Astrocyte of the spinal cord (primary cell): ENCODE data around the gene TBX1.

Source experiments
- DNase-seq: peaks from one replicate; pipeline ENCODE4 v3.0.0; 2011; ENCODE audit warnings: low read depth, low spot score
- H3K4me3 ChIP-seq: 2 replicates; pipeline ENCODE4 v1.5.1; 2011; ENCODE audit warnings: low read depth, mild to moderate bottlenecking, low read length, moderate library complexity
- in situ Hi-C: cut with HindIII; loops from 2 replicates; pipeline ENCODE4 v1.10.0; 2017; ENCODE audit warnings: low sequenced_read_pairs
- TF ChIP-seq, protein P1 (sequence below): IDR thresholded peaks from 2 replicates; pipeline ENCODE4 v1.5.1; 2012; ENCODE audit warnings: low read depth, mild to moderate bottlenecking, low read length, inconsistent platforms

Gene TBX1

GRCh38 chr22:19807161-19807913 is 46.8 kb downstream of the TBX1 start:
- TF ChIP-seq, protein P1, sequence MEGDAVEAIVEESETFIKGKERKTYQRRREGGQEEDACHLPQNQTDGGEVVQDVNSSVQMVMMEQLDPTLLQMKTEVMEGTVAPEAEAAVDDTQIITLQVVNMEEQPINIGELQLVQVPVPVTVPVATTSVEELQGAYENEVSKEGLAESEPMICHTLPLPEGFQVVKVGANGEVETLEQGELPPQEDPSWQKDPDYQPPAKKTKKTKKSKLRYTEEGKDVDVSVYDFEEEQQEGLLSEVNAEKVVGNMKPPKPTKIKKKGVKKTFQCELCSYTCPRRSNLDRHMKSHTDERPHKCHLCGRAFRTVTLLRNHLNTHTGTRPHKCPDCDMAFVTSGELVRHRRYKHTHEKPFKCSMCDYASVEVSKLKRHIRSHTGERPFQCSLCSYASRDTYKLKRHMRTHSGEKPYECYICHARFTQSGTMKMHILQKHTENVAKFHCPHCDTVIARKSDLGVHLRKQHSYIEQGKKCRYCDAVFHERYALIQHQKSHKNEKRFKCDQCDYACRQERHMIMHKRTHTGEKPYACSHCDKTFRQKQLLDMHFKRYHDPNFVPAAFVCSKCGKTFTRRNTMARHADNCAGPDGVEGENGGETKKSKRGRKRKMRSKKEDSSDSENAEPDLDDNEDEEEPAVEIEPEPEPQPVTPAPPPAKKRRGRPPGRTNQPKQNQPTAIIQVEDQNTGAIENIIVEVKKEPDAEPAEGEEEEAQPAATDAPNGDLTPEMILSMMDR, result no peak
- in situ Hi-C loops, result no loop called here
- no peak overlapping the region for H3K4me3 ChIP-seq
- no peak for DNase-seq

GRCh38 chr22:19807914-19808872 is 47.6 kb downstream of the TBX1 start:
- H3K4me3 ChIP-seq, result no peak overlapping the region
- no peak for DNase-seq
- TF ChIP-seq, protein P1, result no peak
- in situ Hi-C loops, result no loop called here

- no peak overlapping the region for H3K4me3 ChIP-seq
- in situ Hi-C loops, result no loop called here
- TF ChIP-seq, protein P1, result no peak
- no peak for DNase-seq
Observed at GRCh38 chr22:19808873-19809478, 48.4 kb downstream of the TBX1 start.

- TF ChIP-seq, protein P1, result no peak
- in situ Hi-C loops, result no loop called here
- DNase-seq, result no peak
Observed at GRCh38 chr22:19809741-19810140, 49.2 kb downstream of the TBX1 start.

GRCh38 chr22:19810381-19811201 is 50.0 kb downstream of the TBX1 start:
- H3K4me3 ChIP-seq, result no peak overlapping the region
- peak; percentile 89 for DNase-seq
- TF ChIP-seq, protein P1, result no peak
- in situ Hi-C loops, result no loop called here

More at GRCh38 chr22:19809741-19810140, 49.2 kb downstream of the TBX1 start:
- H3K4me3 ChIP-seq, result no peak overlapping the region

DNA sequence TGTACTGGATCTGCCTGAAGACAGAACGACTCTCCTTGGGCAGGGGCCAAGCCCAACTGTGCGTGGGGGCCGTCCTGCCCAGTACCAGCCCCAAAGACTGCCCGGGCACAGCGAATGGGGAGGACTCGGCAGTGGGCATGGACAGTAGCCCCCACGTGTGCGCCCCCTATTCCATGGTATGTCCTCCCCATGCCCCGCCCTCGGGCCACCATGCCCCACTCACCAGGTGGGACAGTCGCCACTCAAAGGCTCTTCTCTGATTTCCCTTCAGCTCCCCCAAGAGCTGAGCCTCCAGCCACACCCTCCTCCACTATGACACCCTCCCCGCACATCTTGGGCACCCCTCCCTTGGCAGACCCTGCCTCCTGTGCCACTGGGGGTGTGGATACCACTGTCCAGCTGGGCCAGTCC is 50.6 kb downstream of the TBX1 start:
- no peak overlapping the region for H3K4me3 ChIP-seq
- TF ChIP-seq, protein P1, result no peak
- DNase-seq, result no peak
- in situ Hi-C loops, result no loop called here
